GM12878 (cell line): ENCODE data around the gene ARHGEF10L. TPM values are rescaled to one million over a fixed set of nuclear protein-coding genes. Genes with fewer than 3 reads are reported as not detected.

ENCODE experiments used
- ATAC-seq: fragments of 200-7000 bp; cut with Tn5 transposase; 3 replicates; pipeline ENCODE4 v1.9.1; 2020; ENCODE audit warnings: mild to moderate bottlenecking, moderate library complexity
- BruUV-seq: library from RNA; stranded (reverse); fragments of 400-500 nt; replicated peaks from 2 replicates; lab custom pipeline; 2021; lab: Mats Ljungman, UMichigan
- CTCF ChIA-PET: fragments of 300-600 bp; sonication (Branson Sonifier 250); formaldehyde crosslinking; extraction: SDS; loops from one replicate; lab custom pipeline; 2021; ENCODE audit warnings: inconsistent platforms; lab: Yijun Ruan, JAX
- POLR2A ChIA-PET: fragments of 350-600 bp; formaldehyde crosslinking; extraction: SDS; loops from one replicate; lab custom pipeline; 2021; ENCODE audit warnings: inconsistent platforms; lab: Charles Lee
- RAD21 ChIA-PET: fragments of 300-600 bp; sonication (Branson Sonifier 250); formaldehyde crosslinking; loops from one replicate; lab custom pipeline; 2023; ENCODE audit warnings: antibody characterized with exemption; ENCODE audit not compliant: unreplicated experiment; lab: Charles Lee
- SMC1A ChIA-PET: fragments of 300-600 bp; sonication (Branson Sonifier 250); formaldehyde crosslinking; loops from one replicate; lab custom pipeline; 2023; ENCODE audit not compliant: unreplicated experiment, uncharacterized antibody; lab: Charles Lee
- DNase-seq: peaks from one replicate; pipeline ENCODE4 v3.0.0-alpha.2; 2011; ENCODE audit warnings: low read depth, low spot score
- FAIRE-seq: peaks from 3 replicates; lab custom pipeline; 2011; peaks lifted over from hg19 to GRCh38; lab: Jason Lieb, UNC
- H2AFZ ChIP-seq: 2 replicates; pipeline ENCODE4 v1.6.0; 2011; ENCODE audit warnings: low read depth, low read length, control low read depth; ENCODE audit not compliant: control insufficient read depth
- H3K27ac ChIP-seq: 2 replicates; pipeline ENCODE4 v1.5.1; 2011; ENCODE audit warnings: control low read depth; ENCODE audit not compliant: control insufficient read depth, insufficient read depth
- H3K27me3 ChIP-seq, 2 experiments: replicated peaks in 1 of 2; 2 replicates each; pipeline versions ENCODE4 v1.6.0 to v1.6.1; 2011; ENCODE audit warnings: low read length in 1 of 2; ENCODE audit not compliant: control insufficient read depth in 2 of 2, insufficient read depth in 2 of 2
- H3K36me3 ChIP-seq, 2 experiments: 2 replicates each; pipeline ENCODE4 v1.5.1; 2011; ENCODE audit warnings: low read length in 1 of 2; ENCODE audit not compliant: control insufficient read depth in 2 of 2, insufficient read depth in 2 of 2
- H3K4me1 ChIP-seq: 2 replicates; pipeline ENCODE4 v1.6.1; 2011; ENCODE audit warnings: mild to moderate bottlenecking, low read length, moderate library complexity, mixed read lengths; ENCODE audit not compliant: control insufficient read depth, insufficient read depth
- H3K4me2 ChIP-seq: 2 replicates; pipeline ENCODE4 v1.6.0; 2011; ENCODE audit warnings: control low read depth; ENCODE audit not compliant: control insufficient read depth, insufficient read depth
- H3K4me3 ChIP-seq: fragments of 200-600 bp; sonication (generic); 2 replicates; pipeline ENCODE4 v1.5.1; 2016
- H3K79me2 ChIP-seq: 2 replicates; pipeline ENCODE4 v1.6.0; 2011; ENCODE audit warnings: low read length; ENCODE audit not compliant: control insufficient read depth, insufficient read depth
- H3K9ac ChIP-seq: 2 replicates; pipeline ENCODE4 v1.8.0; 2011; ENCODE audit warnings: low read length, control low read depth, mixed read lengths; ENCODE audit not compliant: control insufficient read depth, insufficient read depth
- H3K9me3 ChIP-seq: replicated peaks from 3 replicates; pipeline ENCODE4 v1.5.1; 2011; ENCODE audit warnings: mild to moderate bottlenecking, low read length; ENCODE audit not compliant: control insufficient read depth, insufficient read depth
- H4K20me1 ChIP-seq: 2 replicates; pipeline ENCODE4 v1.6.0; 2011; ENCODE audit not compliant: control insufficient read depth, insufficient read depth
- ASH2L ChIP-seq: fragments of 300-600, 200-600 bp; sonication (generic); IDR thresholded peaks from 2 replicates; pipeline ENCODE4 v1.6.1; 2017; ENCODE audit warnings: low read depth, mild to moderate bottlenecking, borderline replicate concordance
- EGR1 ChIP-seq, 2 experiments: IDR thresholded peaks; 1 replicate in 1 of 2; 2 replicates in 1 of 2; pipeline ENCODE4 v1.6.1; 2011 to 2012; ENCODE audit warnings: low read depth in 2 of 2, low read length in 2 of 2, borderline replicate concordance in 1 of 2, mild to moderate bottlenecking in 1 of 2, moderate library complexity in 1 of 2
- GABPA ChIP-seq: IDR thresholded peaks from 2 replicates; pipeline ENCODE4 v1.6.1; 2014; ENCODE audit warnings: antibody characterized with exemption, low read depth, mild to moderate bottlenecking, inconsistent platforms
- HDGF ChIP-seq: fragments of 450-650 bp; IDR thresholded peaks from 2 replicates; pipeline ENCODE4 v1.6.1; 2016; ENCODE audit warnings: antibody characterized with exemption
- PAX5 ChIP-seq: IDR thresholded peaks from 2 replicates; pipeline ENCODE4 v1.6.1; 2011; ENCODE audit warnings: low read depth, low read length, borderline replicate concordance
- SMAD5 ChIP-seq: IDR thresholded peaks from 2 replicates; pipeline ENCODE4 v1.6.1; 2016; ENCODE audit warnings: antibody characterized with exemption, low read depth
- ZBED1 ChIP-seq: IDR thresholded peaks from 2 replicates; pipeline ENCODE4 v1.6.1; 2016; ENCODE audit warnings: borderline replicate concordance
- ZNF274 ChIP-seq: IDR thresholded peaks from one replicate; pipeline ENCODE4 v1.8.0; 2011; ENCODE audit not compliant: insufficient read length, insufficient read depth
- ZZZ3 ChIP-seq: IDR thresholded peaks from 2 replicates; pipeline ENCODE4 v1.6.1; 2011; ENCODE audit warnings: low read depth; ENCODE audit not compliant: control insufficient read depth, insufficient read length
- WGBS: methylation state at CpG from one replicate; pipeline ENCODE4 v1.1.6; 2016; ENCODE audit warnings: low lambda C conversion rate; ENCODE audit not compliant: insufficient replicate concordance, insufficient coverage; ENCODE audit errors: missing lambda C conversion rate; 5-methylcytosine and 5-hydroxymethylcytosine counted together
- in situ Hi-C: fragments of 300-500 bp; cut with MboI; formaldehyde crosslinking; loops from 9 replicates; pipeline ENCODE4 v1.14.3; 2018; ENCODE audit warnings: mixed read lengths
- intact Hi-C: fragments of 100-400 bp; cut with micrococcal nuclease; formaldehyde crosslinking; loops from one replicate; pipeline ENCODE4 v1.14.2; 2022; ENCODE audit not compliant: unreplicated experiment
- polyA plus RNA-seq, 11 experiments: library from polyadenylated mRNA; depleted of rRNA in 4 of 11; unstranded in 6 of 11; stranded (reverse) in 5 of 11; fragments of >200 nt; fragmentation: Nextera tagmentation in 4 of 11; fragmentation: Illumina TruSeq in 1 of 11; extraction: Ambion mirVana in 4 of 11; extraction: Trizol in 1 of 11; gene quantifications; 1 replicate in 1 of 11; 2 replicates in 10 of 11; pipeline versions ENCODE4 v1.2.1 to v1.2.3, GENCODE V29; 2011 to 2016; ENCODE audit warnings: inconsistent platforms in 2 of 11, missing spikeins in 2 of 11, low read depth in 1 of 11
- total RNA-seq, 4 experiments: library from RNA; depleted of rRNA in 3 of 4; stranded (reverse); fragments of >200 nt in 3 of 4; fragmentation: Illumina TruSeq in 1 of 4; extraction: Trizol in 1 of 4; gene quantifications; 2 replicates each; pipeline versions ENCODE4 v1.2.1 to v1.2.3, GENCODE V29; 2013 to 2021
- TF ChIP-seq, protein P1 (sequence below): IDR thresholded peaks from 2 replicates; pipeline ENCODE4 v1.6.1; 2012; ENCODE audit warnings: mild to moderate bottlenecking, low read depth, low read length
- TF ChIP-seq, protein P2 (sequence below): IDR thresholded peaks from 2 replicates; pipeline ENCODE4 v1.6.1; 2012; ENCODE audit warnings: low read depth, low read length, improper control_type of control experiment
- TF ChIP-seq, protein P3 (sequence below): fragments of 450-650 bp; IDR thresholded peaks from 2 replicates; pipeline ENCODE4 v1.6.1; 2016; ENCODE audit warnings: mild to moderate bottlenecking
- TF ChIP-seq, protein P4 (sequence below): fragments of 450-650 bp; IDR thresholded peaks from 2 replicates; pipeline ENCODE4 v1.6.1; 2017; ENCODE audit warnings: mild to moderate bottlenecking

ARHGEF10L gene
- total and polyA plus RNA-seq, 10 of the 15 experiments (the other 5 are each of a cell fraction or from before 2014, with no cell fraction given) = 0.05 to 0.94 (median 0.28) TPM; not detected in 2

DNA sequence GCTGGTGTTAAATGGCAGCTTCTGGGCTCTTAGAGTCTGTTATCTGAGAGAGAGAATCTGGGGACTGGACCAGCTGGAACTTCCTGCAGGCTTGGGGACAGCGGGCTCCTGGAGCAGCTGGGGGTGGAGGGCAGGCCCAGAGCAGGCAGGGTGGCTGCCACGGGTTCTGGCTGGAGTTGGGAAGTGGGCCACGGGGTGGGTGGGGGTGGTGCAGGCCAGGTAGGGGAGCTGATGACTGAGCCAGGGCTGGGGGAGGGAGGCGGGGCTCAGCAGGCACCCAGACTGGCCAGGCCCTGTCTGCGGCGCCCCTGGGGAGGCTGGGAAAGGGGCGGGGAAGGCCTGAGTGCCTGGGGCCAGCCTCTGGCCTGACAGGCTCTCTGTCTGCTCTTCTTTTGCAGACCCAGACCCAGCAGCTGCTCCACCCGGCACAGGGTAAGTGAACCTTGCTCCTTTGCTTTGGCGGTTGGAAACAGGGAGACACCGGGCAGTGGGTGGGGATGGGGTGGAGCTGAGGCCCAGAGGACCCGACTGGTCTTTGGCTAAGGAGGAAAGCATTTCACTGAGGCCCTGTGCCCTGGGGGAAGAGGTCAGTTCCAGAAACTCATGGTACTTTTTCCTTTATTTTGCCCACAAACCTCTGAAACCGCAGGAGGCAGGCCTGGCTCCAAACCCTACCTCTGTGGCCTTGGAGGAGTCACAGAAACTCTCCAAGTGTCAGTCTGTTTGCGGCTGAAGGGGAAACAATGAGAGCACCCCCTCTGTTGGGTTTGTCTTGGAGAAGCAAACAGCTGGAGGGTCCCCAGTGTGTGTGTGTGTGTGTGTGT, 48.8 kb downstream of the ARHGEF10L start:
- Histone ChIP-seq H3K4me2 (no peak overlapping the region), H3K27ac (no peak overlapping the region), H3K27me3 (no peaks in the 10 kb centered on the region; a peak in 2 of 4 replicates), H3K4me1 (no peaks in the 10 kb centered on the region), H3K36me3 (no peaks in the 10 kb centered on the region), H4K20me1 (no peaks in the 10 kb centered on the region), H3K9ac (no peak overlapping the region), H3K9me3 (no peaks in the 10 kb centered on the region), H3K79me2 (no peaks in the 10 kb centered on the region), H2AFZ (no peak overlapping the region), H3K4me3 (no peak overlapping the region)
- in situ Hi-C loops (no loop called here), intact Hi-C loops (no loop called here)
- RAD21 ChIA-PET = no interaction called here
- BruUV-seq = no TSS peak
- 34% methylated on average over 11 of the region's 13 CpGs for WGBS
- SMC1A ChIA-PET = no interaction called here
- CTCF ChIA-PET = interaction anchor here (2.4 to 2.7 kb wide), 2 partner anchors 14 to 86 kb away, joined by 7 to 10 read pairs; no protein-coding TSS in a partner anchor
- POLR2A ChIA-PET = interaction anchor here (0.5 kb wide), 1 partner anchor 50 kb away, joined by 4 read pairs; no protein-coding TSS in a partner anchor
- ATAC-seq (no peak; the same call in 2 of the 3 replicates), FAIRE-seq (no peak), DNase-seq (no peak)
- no peak for TF ChIP-seq PAX5
- TF ChIP-seq, protein P1, sequence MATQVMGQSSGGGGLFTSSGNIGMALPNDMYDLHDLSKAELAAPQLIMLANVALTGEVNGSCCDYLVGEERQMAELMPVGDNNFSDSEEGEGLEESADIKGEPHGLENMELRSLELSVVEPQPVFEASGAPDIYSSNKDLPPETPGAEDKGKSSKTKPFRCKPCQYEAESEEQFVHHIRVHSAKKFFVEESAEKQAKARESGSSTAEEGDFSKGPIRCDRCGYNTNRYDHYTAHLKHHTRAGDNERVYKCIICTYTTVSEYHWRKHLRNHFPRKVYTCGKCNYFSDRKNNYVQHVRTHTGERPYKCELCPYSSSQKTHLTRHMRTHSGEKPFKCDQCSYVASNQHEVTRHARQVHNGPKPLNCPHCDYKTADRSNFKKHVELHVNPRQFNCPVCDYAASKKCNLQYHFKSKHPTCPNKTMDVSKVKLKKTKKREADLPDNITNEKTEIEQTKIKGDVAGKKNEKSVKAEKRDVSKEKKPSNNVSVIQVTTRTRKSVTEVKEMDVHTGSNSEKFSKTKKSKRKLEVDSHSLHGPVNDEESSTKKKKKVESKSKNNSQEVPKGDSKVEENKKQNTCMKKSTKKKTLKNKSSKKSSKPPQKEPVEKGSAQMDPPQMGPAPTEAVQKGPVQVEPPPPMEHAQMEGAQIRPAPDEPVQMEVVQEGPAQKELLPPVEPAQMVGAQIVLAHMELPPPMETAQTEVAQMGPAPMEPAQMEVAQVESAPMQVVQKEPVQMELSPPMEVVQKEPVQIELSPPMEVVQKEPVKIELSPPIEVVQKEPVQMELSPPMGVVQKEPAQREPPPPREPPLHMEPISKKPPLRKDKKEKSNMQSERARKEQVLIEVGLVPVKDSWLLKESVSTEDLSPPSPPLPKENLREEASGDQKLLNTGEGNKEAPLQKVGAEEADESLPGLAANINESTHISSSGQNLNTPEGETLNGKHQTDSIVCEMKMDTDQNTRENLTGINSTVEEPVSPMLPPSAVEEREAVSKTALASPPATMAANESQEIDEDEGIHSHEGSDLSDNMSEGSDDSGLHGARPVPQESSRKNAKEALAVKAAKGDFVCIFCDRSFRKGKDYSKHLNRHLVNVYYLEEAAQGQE = no peak
- no peak for TF ChIP-seq EGR1 (IDR thresholded peaks at IDR 0.05; ENCODE audit: borderline replicate concordance in 1 of 2, low read depth in 2 of 2, low read length in 2 of 2)
- no peak for TF ChIP-seq GABPA
- TF ChIP-seq ASH2L = no peak
- TF ChIP-seq, protein P2, sequence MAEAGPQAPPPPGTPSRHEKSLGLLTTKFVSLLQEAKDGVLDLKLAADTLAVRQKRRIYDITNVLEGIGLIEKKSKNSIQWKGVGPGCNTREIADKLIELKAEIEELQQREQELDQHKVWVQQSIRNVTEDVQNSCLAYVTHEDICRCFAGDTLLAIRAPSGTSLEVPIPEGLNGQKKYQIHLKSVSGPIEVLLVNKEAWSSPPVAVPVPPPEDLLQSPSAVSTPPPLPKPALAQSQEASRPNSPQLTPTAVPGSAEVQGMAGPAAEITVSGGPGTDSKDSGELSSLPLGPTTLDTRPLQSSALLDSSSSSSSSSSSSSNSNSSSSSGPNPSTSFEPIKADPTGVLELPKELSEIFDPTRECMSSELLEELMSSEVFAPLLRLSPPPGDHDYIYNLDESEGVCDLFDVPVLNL = no peak
- no peak for TF ChIP-seq SMAD5
- TF ChIP-seq, protein P3, sequence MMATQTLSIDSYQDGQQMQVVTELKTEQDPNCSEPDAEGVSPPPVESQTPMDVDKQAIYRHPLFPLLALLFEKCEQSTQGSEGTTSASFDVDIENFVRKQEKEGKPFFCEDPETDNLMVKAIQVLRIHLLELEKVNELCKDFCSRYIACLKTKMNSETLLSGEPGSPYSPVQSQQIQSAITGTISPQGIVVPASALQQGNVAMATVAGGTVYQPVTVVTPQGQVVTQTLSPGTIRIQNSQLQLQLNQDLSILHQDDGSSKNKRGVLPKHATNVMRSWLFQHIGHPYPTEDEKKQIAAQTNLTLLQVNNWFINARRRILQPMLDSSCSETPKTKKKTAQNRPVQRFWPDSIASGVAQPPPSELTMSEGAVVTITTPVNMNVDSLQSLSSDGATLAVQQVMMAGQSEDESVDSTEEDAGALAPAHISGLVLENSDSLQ = no peak
- TF ChIP-seq ZNF274 = no peak
- TF ChIP-seq HDGF = no peak
- no peak for TF ChIP-seq ZZZ3
- no peak for TF ChIP-seq ZBED1
- TF ChIP-seq, protein P4, sequence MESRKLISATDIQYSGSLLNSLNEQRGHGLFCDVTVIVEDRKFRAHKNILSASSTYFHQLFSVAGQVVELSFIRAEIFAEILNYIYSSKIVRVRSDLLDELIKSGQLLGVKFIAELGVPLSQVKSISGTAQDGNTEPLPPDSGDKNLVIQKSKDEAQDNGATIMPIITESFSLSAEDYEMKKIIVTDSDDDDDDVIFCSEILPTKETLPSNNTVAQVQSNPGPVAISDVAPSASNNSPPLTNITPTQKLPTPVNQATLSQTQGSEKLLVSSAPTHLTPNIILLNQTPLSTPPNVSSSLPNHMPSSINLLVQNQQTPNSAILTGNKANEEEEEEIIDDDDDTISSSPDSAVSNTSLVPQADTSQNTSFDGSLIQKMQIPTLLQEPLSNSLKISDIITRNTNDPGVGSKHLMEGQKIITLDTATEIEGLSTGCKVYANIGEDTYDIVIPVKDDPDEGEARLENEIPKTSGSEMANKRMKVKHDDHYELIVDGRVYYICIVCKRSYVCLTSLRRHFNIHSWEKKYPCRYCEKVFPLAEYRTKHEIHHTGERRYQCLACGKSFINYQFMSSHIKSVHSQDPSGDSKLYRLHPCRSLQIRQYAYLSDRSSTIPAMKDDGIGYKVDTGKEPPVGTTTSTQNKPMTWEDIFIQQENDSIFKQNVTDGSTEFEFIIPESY = no peak
